ENCODE results near the gene NIPSNAP2.

NIPSNAP2 gene

DNA sequence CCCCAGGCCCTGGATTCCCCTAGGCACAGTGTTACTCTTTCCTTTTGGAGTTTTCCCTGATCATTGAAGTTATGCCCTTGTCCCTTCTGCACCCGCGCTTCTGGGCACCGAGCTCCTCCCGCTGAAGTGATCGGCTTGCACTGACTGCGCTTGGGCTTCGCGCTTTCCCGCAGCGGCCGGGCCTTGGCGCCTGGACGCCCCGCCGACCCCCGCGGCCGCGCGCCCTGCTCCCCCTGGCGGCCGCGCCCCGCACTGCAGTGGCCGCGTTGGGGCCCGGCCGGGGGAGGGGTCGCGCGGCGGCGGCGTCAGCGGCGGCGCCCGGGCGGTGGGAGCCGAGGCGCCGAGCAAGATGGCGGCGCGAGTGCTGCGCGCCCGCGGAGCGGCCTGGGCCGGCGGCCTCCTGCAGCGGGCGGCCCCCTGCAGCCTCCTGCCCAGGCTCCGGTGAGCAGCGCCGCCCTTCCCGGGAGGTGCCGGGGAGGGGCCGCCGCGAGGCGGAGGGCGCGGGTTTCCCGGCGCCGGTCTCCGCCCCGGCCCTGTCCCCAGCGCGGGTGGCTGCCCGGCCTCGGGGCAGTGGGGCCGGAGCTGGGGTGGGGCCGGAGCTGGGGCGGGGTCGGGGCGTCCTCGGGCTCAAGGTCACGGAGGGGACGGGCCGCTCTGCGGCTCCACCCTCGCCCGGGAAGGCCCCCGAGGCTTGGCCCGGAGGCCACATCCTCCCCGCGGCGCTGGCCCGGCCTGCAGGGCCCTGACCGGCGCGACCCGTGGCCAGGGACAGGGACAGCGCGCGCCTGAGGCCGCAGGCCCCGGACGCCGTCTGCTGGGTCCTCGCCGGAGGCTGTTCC is at the start of gene NIPSNAP2:
Gene NIPSNAP2, plus strand, starts transcription at position 325 of the 839 bp plus-strand sequence. Its CDS starts 25 bp downstream, at position 350.
- H3K4me3 ChIP-seq (ENCODE audit: low read depth, low read length), result peak within 1 kb of the TSS; percentile 64
- TF ChIP-seq, protein P1, sequence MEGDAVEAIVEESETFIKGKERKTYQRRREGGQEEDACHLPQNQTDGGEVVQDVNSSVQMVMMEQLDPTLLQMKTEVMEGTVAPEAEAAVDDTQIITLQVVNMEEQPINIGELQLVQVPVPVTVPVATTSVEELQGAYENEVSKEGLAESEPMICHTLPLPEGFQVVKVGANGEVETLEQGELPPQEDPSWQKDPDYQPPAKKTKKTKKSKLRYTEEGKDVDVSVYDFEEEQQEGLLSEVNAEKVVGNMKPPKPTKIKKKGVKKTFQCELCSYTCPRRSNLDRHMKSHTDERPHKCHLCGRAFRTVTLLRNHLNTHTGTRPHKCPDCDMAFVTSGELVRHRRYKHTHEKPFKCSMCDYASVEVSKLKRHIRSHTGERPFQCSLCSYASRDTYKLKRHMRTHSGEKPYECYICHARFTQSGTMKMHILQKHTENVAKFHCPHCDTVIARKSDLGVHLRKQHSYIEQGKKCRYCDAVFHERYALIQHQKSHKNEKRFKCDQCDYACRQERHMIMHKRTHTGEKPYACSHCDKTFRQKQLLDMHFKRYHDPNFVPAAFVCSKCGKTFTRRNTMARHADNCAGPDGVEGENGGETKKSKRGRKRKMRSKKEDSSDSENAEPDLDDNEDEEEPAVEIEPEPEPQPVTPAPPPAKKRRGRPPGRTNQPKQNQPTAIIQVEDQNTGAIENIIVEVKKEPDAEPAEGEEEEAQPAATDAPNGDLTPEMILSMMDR (IDR thresholded peaks at IDR 0.05; ENCODE audit: low read depth, low read length), result peak; percentile 38
- in situ Hi-C loops (cut with HindIII; ENCODE audit: low sequenced_read_pairs), result no loop called here
- peak; percentile 32 for DNase-seq (ENCODE audit: low read depth, low spot score)

GRCh38 chr7:55917771-55918170 is 46.6 kb upstream of the NIPSNAP2 start:
- no peak overlapping the region for H3K4me3 ChIP-seq (ENCODE audit: low read depth, low read length)
- TF ChIP-seq, protein P1 (IDR thresholded peaks at IDR 0.05; ENCODE audit: low read depth, low read length), result no peak
- no peak for DNase-seq (ENCODE audit: low read depth, low spot score)
- in situ Hi-C loops (cut with HindIII; ENCODE audit: low sequenced_read_pairs), result no loop called here

- in situ Hi-C loops (cut with HindIII; ENCODE audit: low sequenced_read_pairs), result no loop called here
- H3K4me3 ChIP-seq (ENCODE audit: low read depth, low read length), result no peak overlapping the region
- no peak for DNase-seq (ENCODE audit: low read depth, low spot score)
- TF ChIP-seq, protein P1 (IDR thresholded peaks at IDR 0.05; ENCODE audit: low read depth, low read length), result no peak
Observed at GRCh38 chr7:55928006-55928767, 36.2 kb upstream of the NIPSNAP2 start.

GRCh38 chr7:55931421-55932151 is 32.8 kb upstream of the NIPSNAP2 start:
- in situ Hi-C loops (cut with HindIII; ENCODE audit: low sequenced_read_pairs), result no loop called here
- H3K4me3 ChIP-seq (ENCODE audit: low read depth, low read length), result no peak overlapping the region
- TF ChIP-seq, protein P1 (IDR thresholded peaks at IDR 0.05; ENCODE audit: low read depth, low read length), result no peak
- DNase-seq (ENCODE audit: low read depth, low spot score), result no peak

DNA sequence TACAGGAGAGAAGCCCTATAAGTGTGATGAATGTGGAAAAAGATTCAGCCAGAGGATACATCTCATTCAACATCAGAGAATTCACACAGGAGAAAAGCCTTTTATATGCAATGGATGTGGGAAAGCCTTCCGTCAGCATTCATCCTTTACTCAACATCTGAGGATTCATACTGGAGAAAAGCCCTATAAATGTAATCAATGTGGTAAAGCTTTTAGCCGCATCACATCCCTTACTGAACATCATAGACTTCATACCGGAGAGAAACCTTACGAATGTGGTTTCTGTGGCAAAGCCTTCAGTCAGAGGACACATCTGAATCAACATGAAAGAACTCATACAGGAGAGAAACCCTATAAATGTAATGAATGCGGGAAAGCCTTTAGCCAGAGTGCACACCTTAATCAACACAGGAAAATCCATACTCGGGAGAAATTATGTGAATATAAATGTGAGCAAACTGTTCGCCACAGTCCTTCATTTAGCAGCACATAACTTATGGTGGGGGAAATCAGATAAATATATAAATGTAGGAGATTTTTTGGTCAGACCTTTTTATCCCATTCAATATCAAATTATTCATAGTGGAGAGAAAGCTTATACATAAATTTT is 24.8 kb upstream of the NIPSNAP2 start:
- no peak for DNase-seq (ENCODE audit: low read depth, low spot score)
- no peak overlapping the region for H3K4me3 ChIP-seq (ENCODE audit: low read depth, low read length)
- TF ChIP-seq, protein P1 (IDR thresholded peaks at IDR 0.05; ENCODE audit: low read depth, low read length), result no peak
- in situ Hi-C loops (cut with HindIII; ENCODE audit: low sequenced_read_pairs), result no loop called here

GRCh38 chr7:55946545-55946944 is 17.8 kb upstream of the NIPSNAP2 start:
- no peak overlapping the region for H3K4me3 ChIP-seq (ENCODE audit: low read depth, low read length)
- in situ Hi-C loops (cut with HindIII; ENCODE audit: low sequenced_read_pairs), result no loop called here
- no peak for DNase-seq (ENCODE audit: low read depth, low spot score)
- TF ChIP-seq, protein P1 (IDR thresholded peaks at IDR 0.05; ENCODE audit: low read depth, low read length), result no peak

All from astrocyte of the spinal cord (primary cell).